GM12878 (cell line): ENCODE measurements around the gene N4BP2. TPM values are rescaled to one million over a fixed set of nuclear protein-coding genes. Genes with fewer than 3 reads are reported as not detected.

Source experiments
- ASH2L ChIP-seq: fragments of 300-600, 200-600 bp; sonication (generic); IDR thresholded peaks from 2 replicates; pipeline ENCODE4 v1.6.1; 2017; ENCODE audit warnings: low read depth, mild to moderate bottlenecking, borderline replicate concordance
- BCL3 ChIP-seq: IDR thresholded peaks from 2 replicates; pipeline ENCODE4 v1.6.1; 2011; ENCODE audit warnings: borderline replicate concordance, low read depth, mild to moderate bottlenecking, moderate library complexity, low read length; ENCODE audit not compliant: insufficient read depth, poor library complexity, severe bottlenecking
- HCFC1 ChIP-seq: fragments of 150-350 bp; IDR thresholded peaks from 2 replicates; pipeline ENCODE4 v1.6.1; 2014; ENCODE audit warnings: low read length
- IRF4 ChIP-seq: IDR thresholded peaks from 2 replicates; pipeline ENCODE4 v1.6.1; 2011; ENCODE audit warnings: low read depth, low read length
- KLF5 ChIP-seq: fragments of 450-650 bp; IDR thresholded peaks from 2 replicates; pipeline ENCODE4 v1.6.1; 2014; ENCODE audit warnings: mild to moderate bottlenecking; ENCODE audit not compliant: partially characterized antibody
- MEF2A ChIP-seq: IDR thresholded peaks from 2 replicates; pipeline ENCODE4 v1.6.1; 2011; ENCODE audit warnings: low read depth, mild to moderate bottlenecking, low read length, moderate library complexity; ENCODE audit not compliant: insufficient read depth
- MLLT1 ChIP-seq: fragments of 450-650 bp; IDR thresholded peaks from 2 replicates; pipeline ENCODE4 v1.6.1; 2016; ENCODE audit warnings: mild to moderate bottlenecking
- PAX5 ChIP-seq: IDR thresholded peaks from 2 replicates; pipeline ENCODE4 v1.6.1; 2011; ENCODE audit warnings: low read depth, low read length, borderline replicate concordance
- PKNOX1 ChIP-seq: fragments of 450-650 bp; IDR thresholded peaks from 2 replicates; pipeline ENCODE4 v1.6.1; 2016; ENCODE audit warnings: mild to moderate bottlenecking
- POLR2AphosphoS2 ChIP-seq: IDR thresholded peaks from 2 replicates; pipeline ENCODE4 v1.6.1; 2011; ENCODE audit warnings: low read depth, mild to moderate bottlenecking, low read length, improper control_type of control experiment, moderate library complexity
- RUNX3 ChIP-seq: IDR thresholded peaks from 2 replicates; pipeline ENCODE4 v1.6.1; 2012; ENCODE audit warnings: low read length, inconsistent platforms
- SP1 ChIP-seq: IDR thresholded peaks from one replicate; pipeline ENCODE4 v1.6.1; 2011; ENCODE audit warnings: low read depth, low read length
- TARDBP ChIP-seq: IDR thresholded peaks from 2 replicates; pipeline ENCODE4 v1.6.1; 2016; ENCODE audit warnings: borderline replicate concordance
- TCF3 ChIP-seq: IDR thresholded peaks from 2 replicates; pipeline ENCODE4 v1.6.1; 2012; ENCODE audit warnings: low read depth, mild to moderate bottlenecking, low read length, borderline replicate concordance; ENCODE audit not compliant: insufficient read depth
- TCF7 ChIP-seq: IDR thresholded peaks from 2 replicates; pipeline ENCODE4 v1.6.1; 2014; ENCODE audit warnings: antibody characterized with exemption, borderline replicate concordance
- ZBTB4 ChIP-seq: fragments of 450-650 bp; formaldehyde crosslinking; IDR thresholded peaks from 2 replicates; pipeline ENCODE4 v1.4.0; 2022; ENCODE audit warnings: mild to moderate bottlenecking, moderate library complexity
- ZBTB40 ChIP-seq: fragments of 450-650 bp; IDR thresholded peaks from 2 replicates; pipeline ENCODE4 v1.6.1; 2016; ENCODE audit warnings: mild to moderate bottlenecking, moderate library complexity, borderline replicate concordance
- ZNF217 ChIP-seq: fragments of 450-650 bp; IDR thresholded peaks from 2 replicates; pipeline ENCODE4 v1.6.1; 2017; ENCODE audit warnings: antibody characterized with exemption, mild to moderate bottlenecking
- polyA plus RNA-seq, 11 experiments: library from polyadenylated mRNA; depleted of rRNA in 4 of 11; unstranded in 6 of 11; stranded (reverse) in 5 of 11; fragments of >200 nt; fragmentation: Nextera tagmentation in 4 of 11; fragmentation: Illumina TruSeq in 1 of 11; extraction: Ambion mirVana in 4 of 11; extraction: Trizol in 1 of 11; gene quantifications; 1 replicate in 1 of 11; 2 replicates in 10 of 11; pipeline versions ENCODE4 v1.2.1 to v1.2.3, GENCODE V29; 2011 to 2016; ENCODE audit warnings: inconsistent platforms in 2 of 11, missing spikeins in 2 of 11, low read depth in 1 of 11
- total RNA-seq, 4 experiments: library from RNA; depleted of rRNA in 3 of 4; stranded (reverse); fragments of >200 nt in 3 of 4; fragmentation: Illumina TruSeq in 1 of 4; extraction: Trizol in 1 of 4; gene quantifications; 2 replicates each; pipeline versions ENCODE4 v1.2.1 to v1.2.3, GENCODE V29; 2013 to 2021

The N4BP2 gene
- total and polyA plus RNA-seq, 10 of the 15 experiments (the other 5 are each of a cell fraction or from before 2014, with no cell fraction given) = 2.3 to 18.7 (median 10.0) TPM

- TF ChIP-seq ZNF217 (peak; percentile 63), ZBTB40 (no peak), IRF4 (peak; percentile 90), PKNOX1 (peak; percentile 41; the same call in 1 of the 2 replicates), TCF7 (no peak), ASH2L (no peak), BCL3 (peak; percentile 98), ZBTB4 (CRISPR knock-in tag) (no peak), HCFC1 (no peak), KLF5 (peak; percentile 61), SP1 (peak; percentile 47), TARDBP (no peak), MEF2A (peak; percentile 63), MLLT1 (peak; percentile 80), RUNX3 (peak; percentile 90), PAX5 (peak; percentile 65), POLR2AphosphoS2 (no peak), TCF3 (no peak)
These were observed 129.4 kb downstream of the N4BP2 start (continued) for GRCh38 chr4:40185830-40186664.
